ENCODE data around the gene CDKL4. TPM values are rescaled to one million over a fixed set of nuclear protein-coding genes. Genes with fewer than 3 reads are reported as not detected.

Gene CDKL4
- total RNA-seq, 4 donors from 2014 or later, result 0.34 to 2.5 (median 0.96) TPM

DNA sequence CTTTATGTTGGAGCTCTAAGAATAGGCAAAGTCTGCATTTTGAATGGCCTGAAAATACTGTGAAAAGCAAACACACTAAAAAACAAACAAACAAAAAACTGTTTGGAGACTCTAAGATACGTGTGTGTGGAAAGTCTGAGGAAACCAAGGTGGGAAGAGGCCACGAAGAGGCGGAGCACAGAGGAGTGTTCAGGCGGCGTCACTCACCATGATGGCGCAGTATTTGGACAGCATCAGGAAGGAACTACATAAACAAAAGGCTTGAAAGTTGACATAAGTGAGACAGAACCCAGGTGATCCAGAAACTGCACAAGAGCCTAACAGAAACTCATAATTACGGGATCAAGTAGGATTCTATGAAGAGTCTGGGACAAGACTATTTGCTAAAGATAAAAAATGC, 72.1 kb downstream of the CDKL4 start:
- Histone ChIP-seq H3K27ac (no peak overlapping the region), H3K9me3 (no peaks in the 10 kb centered on the region), H3K4me1 (no peaks in the 10 kb centered on the region), H3K36me3 (no peaks in the 10 kb centered on the region), H3K4me3 (replicated peaks in 1 of 3) (no peak overlapping the region), H3K27me3 (no peaks in the 10 kb centered on the region)
- TF ChIP-seq POLR2A (IDR thresholded peaks at IDR 0.05), result no peak
- TF ChIP-seq, protein P1, sequence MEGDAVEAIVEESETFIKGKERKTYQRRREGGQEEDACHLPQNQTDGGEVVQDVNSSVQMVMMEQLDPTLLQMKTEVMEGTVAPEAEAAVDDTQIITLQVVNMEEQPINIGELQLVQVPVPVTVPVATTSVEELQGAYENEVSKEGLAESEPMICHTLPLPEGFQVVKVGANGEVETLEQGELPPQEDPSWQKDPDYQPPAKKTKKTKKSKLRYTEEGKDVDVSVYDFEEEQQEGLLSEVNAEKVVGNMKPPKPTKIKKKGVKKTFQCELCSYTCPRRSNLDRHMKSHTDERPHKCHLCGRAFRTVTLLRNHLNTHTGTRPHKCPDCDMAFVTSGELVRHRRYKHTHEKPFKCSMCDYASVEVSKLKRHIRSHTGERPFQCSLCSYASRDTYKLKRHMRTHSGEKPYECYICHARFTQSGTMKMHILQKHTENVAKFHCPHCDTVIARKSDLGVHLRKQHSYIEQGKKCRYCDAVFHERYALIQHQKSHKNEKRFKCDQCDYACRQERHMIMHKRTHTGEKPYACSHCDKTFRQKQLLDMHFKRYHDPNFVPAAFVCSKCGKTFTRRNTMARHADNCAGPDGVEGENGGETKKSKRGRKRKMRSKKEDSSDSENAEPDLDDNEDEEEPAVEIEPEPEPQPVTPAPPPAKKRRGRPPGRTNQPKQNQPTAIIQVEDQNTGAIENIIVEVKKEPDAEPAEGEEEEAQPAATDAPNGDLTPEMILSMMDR (IDR thresholded peaks at IDR 0.05), result no peak
- DNase-seq, result no peak
- 89 to 90% methylated on average over 7 of the region's 7 CpGs for WGBS, 2 donors
- intact Hi-C loops (cut with DNase I), result no loop called here

- Histone ChIP-seq H3K27ac (no peak overlapping the region), H3K4me3 (replicated peaks in 1 of 3) (no peak overlapping the region), H3K4me1 (no peaks in the 10 kb centered on the region), H3K9me3 (no peaks in the 10 kb centered on the region), H3K27me3 (no peaks in the 10 kb centered on the region), H3K36me3 (no peaks in the 10 kb centered on the region)
- WGBS, 2 donors, result 83 to 88% methylated on average over 4 of the region's 4 CpGs
- intact Hi-C loops (cut with DNase I), result no loop called here
- DNase-seq, result no peak
- TF ChIP-seq, protein P1 (IDR thresholded peaks at IDR 0.05), result no peak
- no peak for TF ChIP-seq POLR2A (IDR thresholded peaks at IDR 0.05)
These were observed 79.7 kb downstream of the CDKL4 start for GRCh38 chr2:39164089-39164488.

- TF ChIP-seq, protein P1 (IDR thresholded peaks at IDR 0.05), result no peak
- TF ChIP-seq POLR2A (IDR thresholded peaks at IDR 0.05), result no peak
- DNase-seq, result no peak
- 80 to 82% methylated on average over 3 of the region's 3 CpGs for WGBS, 2 donors
- H3K4me3 ChIP-seq (replicated peaks in 1 of 3), result no peak overlapping the region
- H3K9me3 ChIP-seq, result no peaks in the 10 kb centered on the region
- H3K27me3 ChIP-seq, result no peaks in the 10 kb centered on the region
- no peak overlapping the region for H3K27ac ChIP-seq
- no peaks in the 10 kb centered on the region for H3K36me3 ChIP-seq
- intact Hi-C loops (cut with DNase I), result no loop called here
- H3K4me1 ChIP-seq, result no peaks in the 10 kb centered on the region
These were observed 82.8 kb downstream of the CDKL4 start for GRCh38 chr2:39160982-39161381.

GRCh38 chr2:39159283-39159682, 84.5 kb downstream of the CDKL4 start:
- 92 to 100% methylated on average over 2 of the region's 2 CpGs for WGBS, 2 donors
- no peak for DNase-seq
- Histone ChIP-seq H3K27me3 (no peaks in the 10 kb centered on the region), H3K27ac (no peak overlapping the region), H3K9me3 (no peaks in the 10 kb centered on the region), H3K4me1 (no peaks in the 10 kb centered on the region), H3K4me3 (replicated peaks in 1 of 3) (no peak overlapping the region), H3K36me3 (no peaks in the 10 kb centered on the region)
- intact Hi-C loops (cut with DNase I), result no loop called here
- no peak for TF ChIP-seq POLR2A (IDR thresholded peaks at IDR 0.05)
- TF ChIP-seq, protein P1 (IDR thresholded peaks at IDR 0.05), result no peak

GRCh38 chr2:39158351-39158750, 85.4 kb downstream of the CDKL4 start:
- no peak overlapping the region for H3K27ac ChIP-seq
- TF ChIP-seq, protein P1 (IDR thresholded peaks at IDR 0.05), result no peak
- no peak for TF ChIP-seq POLR2A (IDR thresholded peaks at IDR 0.05)
- no peak overlapping the region for H3K4me3 ChIP-seq (replicated peaks in 1 of 3)
- 92 to 95% methylated on average over 4 of the region's 4 CpGs for WGBS, 2 donors
- intact Hi-C loops (cut with DNase I), result no loop called here
- no peaks in the 10 kb centered on the region for H3K27me3 ChIP-seq
- H3K4me1 ChIP-seq, result no peaks in the 10 kb centered on the region
- H3K9me3 ChIP-seq, result no peaks in the 10 kb centered on the region
- H3K36me3 ChIP-seq, result no peaks in the 10 kb centered on the region
- no peak for DNase-seq

Data from thyroid gland (tissue), 4 donors.